ENCODE results near the gene KREMEN1.

GRCh38 chr22:29150701-29151100, 77.9 kb downstream of the KREMEN1 start:
- TF ChIP-seq POLR2A (IDR thresholded peaks at IDR 0.05) = peak in 1 of 2 donors; percentile 25
- TF ChIP-seq, protein P1, sequence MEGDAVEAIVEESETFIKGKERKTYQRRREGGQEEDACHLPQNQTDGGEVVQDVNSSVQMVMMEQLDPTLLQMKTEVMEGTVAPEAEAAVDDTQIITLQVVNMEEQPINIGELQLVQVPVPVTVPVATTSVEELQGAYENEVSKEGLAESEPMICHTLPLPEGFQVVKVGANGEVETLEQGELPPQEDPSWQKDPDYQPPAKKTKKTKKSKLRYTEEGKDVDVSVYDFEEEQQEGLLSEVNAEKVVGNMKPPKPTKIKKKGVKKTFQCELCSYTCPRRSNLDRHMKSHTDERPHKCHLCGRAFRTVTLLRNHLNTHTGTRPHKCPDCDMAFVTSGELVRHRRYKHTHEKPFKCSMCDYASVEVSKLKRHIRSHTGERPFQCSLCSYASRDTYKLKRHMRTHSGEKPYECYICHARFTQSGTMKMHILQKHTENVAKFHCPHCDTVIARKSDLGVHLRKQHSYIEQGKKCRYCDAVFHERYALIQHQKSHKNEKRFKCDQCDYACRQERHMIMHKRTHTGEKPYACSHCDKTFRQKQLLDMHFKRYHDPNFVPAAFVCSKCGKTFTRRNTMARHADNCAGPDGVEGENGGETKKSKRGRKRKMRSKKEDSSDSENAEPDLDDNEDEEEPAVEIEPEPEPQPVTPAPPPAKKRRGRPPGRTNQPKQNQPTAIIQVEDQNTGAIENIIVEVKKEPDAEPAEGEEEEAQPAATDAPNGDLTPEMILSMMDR (IDR thresholded peaks at IDR 0.05) = no peak
